ENCODE results near the gene KANSL3. TPM values are rescaled to one million over a fixed set of nuclear protein-coding genes. Genes with fewer than 3 reads are reported as not detected.

Gene KANSL3
- total and polyA plus RNA-seq, 2 donors (not counting 3 experiments of a cell fraction or from before 2014, with no cell fraction given): 27.7 to 36.9 TPM

GRCh38 chr2:96685577-96686459 lies 47.7 kb upstream of the KANSL3 start:
- BruUV-seq (replicated peaks): no TSS peak
- Histone ChIP-seq H4K20me1 (replicated peaks; ENCODE audit: control insufficient read depth, extremely low read depth, insufficient read depth, low read length) (no peaks in the 10 kb centered on the region), H3K4me3 (replicated peaks in 1 of 3; ENCODE audit: insufficient read depth in 1 of 3, low read depth in 1 of 3, low read length in 3 of 3) (no peak overlapping the region), H3K4me1 (ENCODE audit: control insufficient read depth, extremely low read depth, insufficient read depth, low read length) (no peaks in the 10 kb centered on the region), H3K36me3 (ENCODE audit: control insufficient read depth in 2 of 2, extremely low read depth in 1 of 2, insufficient read depth in 2 of 2, low read length in 2 of 2) (no peaks in the 10 kb centered on the region), H3K4me2 (ENCODE audit: insufficient read depth, low read length) (no peak overlapping the region), H3K27ac (ENCODE audit: insufficient read depth, low read depth, low read length) (no peak overlapping the region), H2AFZ (ENCODE audit: low read depth, low read length) (no peak overlapping the region), H3K9me1 (replicated peaks; ENCODE audit: control insufficient read depth, extremely low read depth, insufficient read depth, low read length) (no peaks in the 10 kb centered on the region), H3K9me3 (replicated peaks; ENCODE audit: control insufficient read depth, insufficient read depth, low read length) (no peaks in the 10 kb centered on the region), H3K9ac (replicated peaks; ENCODE audit: extremely low read depth, insufficient read depth, low read length) (no peak overlapping the region), H3K27me3 (ENCODE audit: control insufficient read depth in 2 of 2, insufficient read depth in 2 of 2, low read length in 2 of 2) (peaks cover 0 to 4% of the 10 kb centered on the region in 2 experiments), H3K79me2 (ENCODE audit: control insufficient read depth, insufficient read depth, low read length) (no peaks in the 10 kb centered on the region)
- ChIA-PET POLR2A (no interaction called here), CTCF (no interaction called here)
- dilution Hi-C loops (cut with MboI; ENCODE audit: extremely low pct_ligation_motif_present, low sequenced_read_pairs) (no loop called here), intact Hi-C loops (cut with micrococcal nuclease) (no loop called here)
- FAIRE-seq: no peak
- TF ChIP-seq EZH2 (IDR thresholded peaks at IDR 0.05; ENCODE audit: borderline replicate concordance, low read depth, low read length, severe bottlenecking) (no peak), FOS (IDR thresholded peaks at IDR 0.05; ENCODE audit: borderline replicate concordance, insufficient read depth, low read length) (no peak)
- DNase-seq (ENCODE audit: low read depth, low spot score): peak; percentile 29

DNA sequence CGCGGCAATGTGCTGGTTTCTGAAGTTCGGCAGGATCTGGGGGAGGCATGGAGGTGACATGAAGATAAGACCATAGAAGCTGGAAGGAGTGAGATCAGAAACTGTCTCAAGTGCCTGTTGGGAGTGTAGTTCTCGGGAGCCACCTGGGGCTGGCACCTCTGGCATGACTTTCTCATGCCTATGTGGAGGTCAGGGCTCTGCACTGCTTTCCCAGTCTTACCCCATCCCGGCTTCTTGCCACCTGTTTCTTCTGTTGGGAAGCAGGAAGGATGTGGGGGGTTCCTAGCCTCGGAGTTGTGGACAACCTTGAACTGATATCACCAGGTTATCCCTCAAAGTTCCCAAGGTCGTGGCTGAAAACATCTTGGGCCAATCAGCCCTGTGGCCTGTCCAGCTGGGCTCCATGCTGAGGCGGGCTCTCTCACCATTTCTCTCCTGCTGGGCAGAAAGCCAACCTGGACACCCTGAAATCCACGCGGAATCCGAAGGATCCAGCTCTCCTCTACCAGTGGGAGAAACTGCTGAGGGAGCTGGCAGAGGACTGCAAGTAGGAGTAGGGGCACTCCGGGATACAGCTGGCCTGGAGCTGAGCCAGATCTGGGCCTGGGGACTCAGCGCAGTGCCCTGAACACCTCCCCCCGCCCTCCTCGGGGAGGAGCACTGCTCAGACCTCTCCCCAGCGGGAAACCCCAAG lies 46.9 kb upstream of the KANSL3 start:
- H3K9me1 ChIP-seq (replicated peaks; ENCODE audit: control insufficient read depth, extremely low read depth, insufficient read depth, low read length): no peaks in the 10 kb centered on the region
- H3K27ac ChIP-seq (ENCODE audit: insufficient read depth, low read depth, low read length): no peak overlapping the region
- no peak for TF ChIP-seq MYC (IDR thresholded peaks at IDR 0.05; ENCODE audit: low read depth, low read length)
- no peak for TF ChIP-seq FOS (IDR thresholded peaks at IDR 0.05; ENCODE audit: borderline replicate concordance, insufficient read depth, low read length)
- FAIRE-seq: no peak
- ChIA-PET POLR2A (no interaction called here), CTCF (no interaction called here)
- no peaks in the 10 kb centered on the region for H3K36me3 ChIP-seq (ENCODE audit: control insufficient read depth in 2 of 2, extremely low read depth in 1 of 2, insufficient read depth in 2 of 2, low read length in 2 of 2)
- H3K4me2 ChIP-seq (ENCODE audit: insufficient read depth, low read length): no peak overlapping the region
- H3K9me3 ChIP-seq (replicated peaks; ENCODE audit: control insufficient read depth, insufficient read depth, low read length): no peaks in the 10 kb centered on the region
- no TSS peak for BruUV-seq (replicated peaks)
- dilution Hi-C loops (cut with MboI; ENCODE audit: extremely low pct_ligation_motif_present, low sequenced_read_pairs): no loop called here
- no peaks in the 10 kb centered on the region for H3K4me1 ChIP-seq (ENCODE audit: control insufficient read depth, extremely low read depth, insufficient read depth, low read length)
- no peak overlapping the region for H2AFZ ChIP-seq (ENCODE audit: low read depth, low read length)
- peaks cover 7 to 12% of the 10 kb centered on the region in 2 experiments for H3K27me3 ChIP-seq (ENCODE audit: control insufficient read depth in 2 of 2, insufficient read depth in 2 of 2, low read length in 2 of 2)
- intact Hi-C loops (cut with micrococcal nuclease): no loop called here
- DNase-seq (ENCODE audit: low read depth, low spot score): peak; percentile 29
- H3K9ac ChIP-seq (replicated peaks; ENCODE audit: extremely low read depth, insufficient read depth, low read length): no peak overlapping the region
- H3K79me2 ChIP-seq (ENCODE audit: control insufficient read depth, insufficient read depth, low read length): no peaks in the 10 kb centered on the region
- no peak overlapping the region for H3K4me3 ChIP-seq (replicated peaks in 1 of 3; ENCODE audit: insufficient read depth in 1 of 3, low read depth in 1 of 3, low read length in 3 of 3)
- no peaks in the 10 kb centered on the region for H4K20me1 ChIP-seq (replicated peaks; ENCODE audit: control insufficient read depth, extremely low read depth, insufficient read depth, low read length)

Measured in endothelial cell of umbilical vein (primary cell).